HCT116 (cell line): ENCODE results near the gene DOCK11. TPM values are rescaled to one million over a fixed set of nuclear protein-coding genes. Genes with fewer than 3 reads are reported as not detected.

Experiments
- ATAC-seq: fragments of 200-7000 bp; cut with Tn5 transposase; 2 replicates; pipeline ENCODE4 v1.9.1; 2020; ENCODE audit warnings: mild to moderate bottlenecking, moderate library complexity
- BruUV-seq: library from RNA; stranded (reverse); fragments of 400-500 nt; replicated peaks from 2 replicates; lab custom pipeline; 2021; lab: Mats Ljungman, UMichigan
- CTCF ChIA-PET: fragments of 300-600 bp; sonication (Branson Sonifier 250); formaldehyde crosslinking; loops from one replicate; lab custom pipeline; 2021; ENCODE audit warnings: antibody characterized with exemption; lab: Charles Lee
- POLR2A ChIA-PET: fragments of 300-600, 350-600 bp; sonication (Branson Sonifier 250); formaldehyde crosslinking; loops from one replicate; lab custom pipeline; 2021; ENCODE audit warnings: antibody characterized with exemption; lab: Charles Lee
- RAD21 ChIA-PET, 2 experiments: fragments of 300-600 bp; sonication (Branson Sonifier 250); formaldehyde crosslinking; loops; one replicate each; lab custom pipeline; 2023; ENCODE audit warnings: low total read pairs in 2 of 2; ENCODE audit not compliant: uncharacterized antibody in 2 of 2, unreplicated experiment in 2 of 2, low non-redundant PET in 1 of 2; lab: Charles Lee
- DNase-seq: peaks from one replicate; pipeline ENCODE4 v3.0.0-alpha.2; 2010; ENCODE audit warnings: low read depth, low spot score
- H2AFZ ChIP-seq: fragments of 200-600 bp; shearing (Covaris generic), sonication (generic); 2 replicates; pipeline ENCODE4 v1.6.1; 2017; ENCODE audit warnings: low read depth, mixed run types, mixed read lengths, antibody characterized with exemption, low read length; ENCODE audit not compliant: poor library complexity, severe bottlenecking
- H3K27ac ChIP-seq: 2 replicates; pipeline ENCODE4 v1.5.1; 2012; ENCODE audit warnings: low read depth, low read length
- H3K27me3 ChIP-seq: fragments of 200-600 bp; sonication (generic); 2 replicates; pipeline ENCODE4 v1.6.1; 2016; ENCODE audit warnings: mixed run types, low read length, mixed read lengths; ENCODE audit not compliant: insufficient read depth
- H3K36me3 ChIP-seq, 2 experiments: fragments of 200-500 bp in 1 of 2; fragments of 200-600 bp in 1 of 2; sonication (Bioruptor generic) in 1 of 2; sonication (generic) in 1 of 2; 2 replicates each; pipeline versions ENCODE4 v1.5.1 to v1.6.1; 2014 to 2016; ENCODE audit warnings: low read length in 2 of 2, inconsistent platforms in 1 of 2, mixed read lengths in 1 of 2, mixed run types in 1 of 2; ENCODE audit not compliant: insufficient read depth in 2 of 2, control insufficient read depth in 1 of 2
- H3K4me1 ChIP-seq, 2 experiments: fragments of 200-600 bp in 1 of 2; sonication (generic) in 1 of 2; 2 replicates each; pipeline versions ENCODE4 v1.5.1 to v1.6.1; 2012 to 2017; ENCODE audit warnings: low read length in 2 of 2, inconsistent platforms in 1 of 2, mild to moderate bottlenecking in 1 of 2, mixed read lengths in 1 of 2, mixed run types in 1 of 2, moderate library complexity in 1 of 2; ENCODE audit not compliant: insufficient read depth in 2 of 2, control insufficient read depth in 1 of 2
- H3K4me2 ChIP-seq: fragments of 200-600 bp; sonication (generic); 2 replicates; pipeline ENCODE4 v1.6.1; 2017; ENCODE audit warnings: mixed run types, low read length, mixed read lengths
- H3K4me3 ChIP-seq, 2 experiments: fragments of 200-600 bp in 1 of 2; sonication (generic) in 1 of 2; replicated peaks in 1 of 2; 2 replicates each; pipeline ENCODE4 v1.5.1; 2011 to 2016; ENCODE audit warnings: low read length in 2 of 2, control low read depth in 1 of 2, low read depth in 1 of 2, mild to moderate bottlenecking in 1 of 2, mixed read lengths in 1 of 2, mixed run types in 1 of 2
- H3K79me2 ChIP-seq: fragments of 200-600 bp; sonication (generic); 2 replicates; pipeline ENCODE4 v1.6.1; 2017; ENCODE audit warnings: mild to moderate bottlenecking, mixed run types, low read length, moderate library complexity, mixed read lengths; ENCODE audit not compliant: insufficient read depth
- H3K9ac ChIP-seq: fragments of 200-600 bp; sonication (generic); 2 replicates; pipeline ENCODE4 v1.6.1; 2016; ENCODE audit warnings: low read length, mixed read lengths
- H3K9me2 ChIP-seq: fragments of 200-600 bp; sonication (generic), shearing (Covaris generic); 2 replicates; pipeline ENCODE4 v1.6.1; 2017; ENCODE audit warnings: mixed run types, mild to moderate bottlenecking, moderate library complexity; ENCODE audit not compliant: insufficient read depth
- H3K9me3 ChIP-seq, 2 experiments: fragments of 200-500 bp in 1 of 2; fragments of 200-600 bp in 1 of 2; sonication (Bioruptor generic) in 1 of 2; sonication (generic) in 1 of 2; 2 replicates each; pipeline ENCODE4 v1.6.1; 2014 to 2017; ENCODE audit warnings: low read length in 2 of 2, mixed read lengths in 2 of 2, inconsistent platforms in 1 of 2, low read depth in 1 of 2, mild to moderate bottlenecking in 1 of 2, mixed run types in 1 of 2, moderate library complexity in 1 of 2; ENCODE audit not compliant: control insufficient read depth in 1 of 2, insufficient read depth in 1 of 2
- H4K20me1 ChIP-seq: fragments of 200-600 bp; sonication (generic), shearing (Covaris generic); 2 replicates; pipeline ENCODE4 v1.6.1; 2017; ENCODE audit warnings: mixed run types, mild to moderate bottlenecking, moderate library complexity; ENCODE audit not compliant: insufficient read depth
- ATF3 ChIP-seq: IDR thresholded peaks from 2 replicates; pipeline ENCODE4 v1.6.1; 2012
- CBX3 ChIP-seq: IDR thresholded peaks from 2 replicates; pipeline ENCODE4 v1.6.1; 2012; ENCODE audit warnings: low read depth
- CEBPB ChIP-seq: IDR thresholded peaks from 2 replicates; pipeline ENCODE4 v1.6.1; 2012; ENCODE audit warnings: low read depth
- EGR1 ChIP-seq: IDR thresholded peaks from 2 replicates; pipeline ENCODE4 v1.6.1; 2012; ENCODE audit warnings: low read depth
- ELF1 ChIP-seq: IDR thresholded peaks from 2 replicates; pipeline ENCODE4 v1.6.1; 2012; ENCODE audit warnings: low read depth, borderline replicate concordance
- EZH2 ChIP-seq: fragments of 200-600 bp; sonication (generic); IDR thresholded peaks from 2 replicates; pipeline ENCODE4 v1.6.1; 2017; ENCODE audit warnings: antibody characterized with exemption, mixed run types
- EZH2phosphoT487 ChIP-seq: fragments of 200-600 bp; IDR thresholded peaks from 2 replicates; pipeline ENCODE4 v1.6.1; 2018; ENCODE audit warnings: antibody characterized with exemption, borderline replicate concordance
- FOSL1 ChIP-seq: IDR thresholded peaks from 2 replicates; pipeline ENCODE4 v1.6.1; 2012; ENCODE audit warnings: low read depth
- POLR2A ChIP-seq: IDR thresholded peaks from 2 replicates; pipeline ENCODE4 v1.7.0; 2011; ENCODE audit warnings: borderline replicate concordance; ENCODE audit not compliant: insufficient read depth, insufficient read length; ENCODE audit errors: extremely low read depth
- POLR2AphosphoS5 ChIP-seq: IDR thresholded peaks from 2 replicates; pipeline ENCODE4 v1.6.1; 2011; ENCODE audit warnings: mild to moderate bottlenecking, low read depth, low read length, moderate library complexity
- RAD21 ChIP-seq: IDR thresholded peaks from 2 replicates; pipeline ENCODE4 v1.6.1; 2012; ENCODE audit warnings: low read depth, mild to moderate bottlenecking
- SIN3A ChIP-seq: IDR thresholded peaks from 2 replicates; pipeline ENCODE4 v1.6.1; 2012; ENCODE audit warnings: low read depth
- SP1 ChIP-seq: IDR thresholded peaks from 2 replicates; pipeline ENCODE4 v1.6.1; 2012; ENCODE audit warnings: low read depth
- SRF ChIP-seq: IDR thresholded peaks from 2 replicates; pipeline ENCODE4 v1.6.1; 2012; ENCODE audit warnings: low read depth
- TCF7L2 ChIP-seq: IDR thresholded peaks from 2 replicates; pipeline ENCODE4 v1.7.0; 2011; ENCODE audit warnings: borderline replicate concordance, inconsistent platforms; ENCODE audit not compliant: insufficient read depth, insufficient read length; ENCODE audit errors: extremely low read depth
- YY1 ChIP-seq: IDR thresholded peaks from 2 replicates; pipeline ENCODE4 v1.6.1; 2011; ENCODE audit warnings: low read length, low read depth, moderate library complexity, mild to moderate bottlenecking; ENCODE audit not compliant: insufficient replicate concordance; ENCODE audit errors: extremely low read depth
- ZFX ChIP-seq: fragments of 450-650 bp; IDR thresholded peaks from 2 replicates; pipeline ENCODE4 v1.6.1; 2017
- intact Hi-C: fragments of 100-400 bp; cut with micrococcal nuclease; formaldehyde crosslinking; loops from 2 replicates; pipeline ENCODE4 v1.10.0; 2022
- total RNA-seq: library from RNA; stranded (reverse); gene quantifications from one replicate; pipeline ENCODE4 v1.2.1, GENCODE V29; 2021; ENCODE audit not compliant: unreplicated experiment
- TF ChIP-seq, protein P1 (sequence below): IDR thresholded peaks from 2 replicates; pipeline ENCODE4 v1.6.1; 2012
- TF ChIP-seq, protein P2 (sequence below), 3 experiments: fragments of 200-600 bp in 1 of 3; sonication (generic) in 1 of 3; IDR thresholded peaks in 2 of 3; conservative IDR thresholded peaks in 1 of 3; 2 replicates each; pipeline ENCODE4 v1.5.1; 2012 to 2017; ENCODE audit warnings: low read depth in 2 of 3, low read length in 2 of 3, antibody characterized with exemption in 1 of 3, borderline replicate concordance in 1 of 3, control low read depth in 1 of 3, mild to moderate bottlenecking in 1 of 3, mixed read lengths in 1 of 3, mixed run types in 1 of 3, moderate library complexity in 1 of 3; ENCODE audit not compliant: insufficient read depth in 1 of 3

Gene DOCK11
- total RNA-seq, 1 experiment from 2014 or later: 0.59 TPM

DNA sequence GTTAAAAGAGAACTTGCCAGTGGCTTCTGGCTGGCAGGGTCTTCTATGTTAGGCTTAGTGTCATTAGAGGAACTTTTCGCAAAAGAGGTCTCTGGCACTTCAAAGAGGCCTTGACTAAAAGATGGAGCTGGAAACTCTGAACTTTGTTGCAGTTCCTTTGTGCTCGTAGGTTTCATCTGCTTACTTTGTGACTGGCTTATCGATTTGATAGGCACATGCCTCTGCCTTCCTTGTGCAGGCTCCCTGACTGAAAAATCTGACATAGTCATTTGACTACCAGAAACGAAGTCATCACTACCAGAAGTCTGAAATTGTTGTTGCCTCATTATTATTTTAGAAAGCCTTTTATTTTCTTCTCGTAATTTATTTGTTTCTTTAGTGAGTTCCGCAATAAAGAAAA, 137.9 kb downstream of the DOCK11 start:
- ChIA-PET RAD21 (no interaction called here), CTCF (no interaction called here), POLR2A (no interaction called here)
- no peaks in the 10 kb centered on the region for H3K4me1 ChIP-seq
- DNase-seq (no peak), ATAC-seq (no peak)
- H4K20me1 ChIP-seq: no peaks in the 10 kb centered on the region
- no peak overlapping the region for H2AFZ ChIP-seq
- H3K4me3 ChIP-seq: no peak overlapping the region
- TF ChIP-seq RAD21: no peak
- no peak for TF ChIP-seq ATF3
- TF ChIP-seq FOSL1: no peak
- TF ChIP-seq, protein P1, sequence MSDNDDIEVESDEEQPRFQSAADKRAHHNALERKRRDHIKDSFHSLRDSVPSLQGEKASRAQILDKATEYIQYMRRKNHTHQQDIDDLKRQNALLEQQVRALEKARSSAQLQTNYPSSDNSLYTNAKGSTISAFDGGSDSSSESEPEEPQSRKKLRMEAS: no peak
- TF ChIP-seq ELF1: no peak
- no peak for TF ChIP-seq YY1
- TF ChIP-seq CBX3: no peak
- no peak for TF ChIP-seq POLR2A
- TF ChIP-seq POLR2AphosphoS5: no peak
- no peak for TF ChIP-seq CEBPB
- TF ChIP-seq TCF7L2: no peak
- no peak for TF ChIP-seq SIN3A
- TF ChIP-seq, protein P2, sequence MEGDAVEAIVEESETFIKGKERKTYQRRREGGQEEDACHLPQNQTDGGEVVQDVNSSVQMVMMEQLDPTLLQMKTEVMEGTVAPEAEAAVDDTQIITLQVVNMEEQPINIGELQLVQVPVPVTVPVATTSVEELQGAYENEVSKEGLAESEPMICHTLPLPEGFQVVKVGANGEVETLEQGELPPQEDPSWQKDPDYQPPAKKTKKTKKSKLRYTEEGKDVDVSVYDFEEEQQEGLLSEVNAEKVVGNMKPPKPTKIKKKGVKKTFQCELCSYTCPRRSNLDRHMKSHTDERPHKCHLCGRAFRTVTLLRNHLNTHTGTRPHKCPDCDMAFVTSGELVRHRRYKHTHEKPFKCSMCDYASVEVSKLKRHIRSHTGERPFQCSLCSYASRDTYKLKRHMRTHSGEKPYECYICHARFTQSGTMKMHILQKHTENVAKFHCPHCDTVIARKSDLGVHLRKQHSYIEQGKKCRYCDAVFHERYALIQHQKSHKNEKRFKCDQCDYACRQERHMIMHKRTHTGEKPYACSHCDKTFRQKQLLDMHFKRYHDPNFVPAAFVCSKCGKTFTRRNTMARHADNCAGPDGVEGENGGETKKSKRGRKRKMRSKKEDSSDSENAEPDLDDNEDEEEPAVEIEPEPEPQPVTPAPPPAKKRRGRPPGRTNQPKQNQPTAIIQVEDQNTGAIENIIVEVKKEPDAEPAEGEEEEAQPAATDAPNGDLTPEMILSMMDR (IDR thresholded peaks at IDR 0.05 in 2 of 3, conservative IDR thresholded peaks at IDR 0.05 in 1 of 3; ENCODE audit: borderline replicate concordance in 1 of 3, insufficient read depth in 1 of 3, low read depth in 2 of 3, low read length in 2 of 3): no peak
- no peak for TF ChIP-seq EGR1
- no peak for TF ChIP-seq ZFX
- no peak for TF ChIP-seq SP1
- no peak for TF ChIP-seq SRF
- no peak for TF ChIP-seq EZH2phosphoT487
- TF ChIP-seq EZH2: no peak
- H3K9me2 ChIP-seq: no peaks in the 10 kb centered on the region
- H3K36me3 ChIP-seq: no peaks in the 10 kb centered on the region
- no peaks in the 10 kb centered on the region for H3K27me3 ChIP-seq
- BruUV-seq: no TSS peak
- H3K79me2 ChIP-seq: no peaks in the 10 kb centered on the region
- no peaks in the 10 kb centered on the region for H3K9me3 ChIP-seq
- no peak overlapping the region for H3K9ac ChIP-seq
- H3K27ac ChIP-seq: no peak overlapping the region
- intact Hi-C loops: loop anchor here (10.0 kb wide), 1 partner anchor 71 kb away; no protein-coding TSS in a partner anchor
- H3K4me2 ChIP-seq: no peak overlapping the region
